ENCODE measurements around the gene CAMK1D. TPM values are rescaled to one million over a fixed set of nuclear protein-coding genes. Genes with fewer than 3 reads are reported as not detected.

CAMK1D gene
- total RNA-seq, 2 donors from 2014 or later, result 4.5 to 7.8 TPM

- H3K27ac Mint-ChIP-seq, result no peak overlapping the region
- Histone ChIP-seq H3K27me3 (ENCODE audit: control insufficient read depth, insufficient read depth, low read length, poor library complexity, severe bottlenecking) (no peaks in the 10 kb centered on the region), H3K4me3 (ENCODE audit: low read length) (no peak overlapping the region), H3K27ac (ENCODE audit: low read depth, low read length) (no peak overlapping the region), H3K9me3 (ENCODE audit: control insufficient read depth, low read length) (no peaks in the 10 kb centered on the region), H3K9ac (ENCODE audit: extremely low read depth, low read length, poor library complexity, severe bottlenecking) (no peak overlapping the region), H3K36me3 (ENCODE audit: control insufficient read depth, insufficient read depth, low read length) (no peaks in the 10 kb centered on the region), H3K4me1 (ENCODE audit: control insufficient read depth, insufficient read depth, low read length) (no peaks in the 10 kb centered on the region)
- no peaks in the 10 kb centered on the region for H3K27me3 Mint-ChIP-seq (ENCODE audit: insufficient read depth)
- no peak overlapping the region for H3K4me3 Mint-ChIP-seq
- H3K4me1 Mint-ChIP-seq, result no peaks in the 10 kb centered on the region
- H3K36me3 Mint-ChIP-seq (ENCODE audit: low read depth), result no peaks in the 10 kb centered on the region
- WGBS, 2 experiments (ENCODE audit: insufficient coverage in 1 of 2, insufficient read length in 1 of 2), result 93% methylated on average over 4 of the region's 4 CpGs
- no peak for TF ChIP-seq CTCF (conservative IDR thresholded peaks at IDR 0.05)
- H3K9me3 Mint-ChIP-seq, result peaks cover 2% of the 10 kb centered on the region
- DNase-seq, result no peak
These were observed 28.5 kb upstream of the CAMK1D start for GRCh38 chr10:12320892-12321291.

- H3K4me3 ChIP-seq (ENCODE audit: low read length), result no peak overlapping the region
- H3K27ac Mint-ChIP-seq, result no peak overlapping the region
- no peak overlapping the region for H3K9ac ChIP-seq (ENCODE audit: extremely low read depth, low read length, poor library complexity, severe bottlenecking)
- H3K27me3 Mint-ChIP-seq (ENCODE audit: insufficient read depth), result no peaks in the 10 kb centered on the region
- no peak for TF ChIP-seq CTCF (conservative IDR thresholded peaks at IDR 0.05)
- H3K9me3 Mint-ChIP-seq, result peaks cover 2% of the 10 kb centered on the region
- no peaks in the 10 kb centered on the region for H3K27me3 ChIP-seq (ENCODE audit: control insufficient read depth, insufficient read depth, low read length, poor library complexity, severe bottlenecking)
- H3K4me3 Mint-ChIP-seq, result no peak overlapping the region
- H3K36me3 ChIP-seq (ENCODE audit: control insufficient read depth, insufficient read depth, low read length), result no peaks in the 10 kb centered on the region
- no peaks in the 10 kb centered on the region for H3K4me1 ChIP-seq (ENCODE audit: control insufficient read depth, insufficient read depth, low read length)
- no peak for DNase-seq
- no peaks in the 10 kb centered on the region for H3K4me1 Mint-ChIP-seq
- H3K36me3 Mint-ChIP-seq (ENCODE audit: low read depth), result no peaks in the 10 kb centered on the region
- H3K27ac ChIP-seq (ENCODE audit: low read depth, low read length), result no peak overlapping the region
- no peaks in the 10 kb centered on the region for H3K9me3 ChIP-seq (ENCODE audit: control insufficient read depth, low read length)
- WGBS, 2 experiments (ENCODE audit: insufficient coverage in 1 of 2, insufficient read length in 1 of 2), result 82 to 100% methylated on average over 1 to 2 of the region's 2 CpGs
These were observed 27.7 kb upstream of the CAMK1D start for GRCh38 chr10:12321641-12322040.

- H3K4me1 Mint-ChIP-seq, result no peaks in the 10 kb centered on the region
- no peak overlapping the region for H3K27ac ChIP-seq (ENCODE audit: low read depth, low read length)
- no peaks in the 10 kb centered on the region for H3K9me3 ChIP-seq (ENCODE audit: control insufficient read depth, low read length)
- no peak overlapping the region for H3K9ac ChIP-seq (ENCODE audit: extremely low read depth, low read length, poor library complexity, severe bottlenecking)
- peaks cover 2% of the 10 kb centered on the region for H3K9me3 Mint-ChIP-seq
- no peaks in the 10 kb centered on the region for H3K4me1 ChIP-seq (ENCODE audit: control insufficient read depth, insufficient read depth, low read length)
- WGBS, 2 experiments (ENCODE audit: insufficient coverage in 1 of 2, insufficient read length in 1 of 2), result 88 to 92% methylated on average over 7 to 9 of the region's 9 CpGs
- no peak overlapping the region for H3K4me3 Mint-ChIP-seq
- TF ChIP-seq CTCF (conservative IDR thresholded peaks at IDR 0.05), result no peak
- no peaks in the 10 kb centered on the region for H3K36me3 ChIP-seq (ENCODE audit: control insufficient read depth, insufficient read depth, low read length)
- H3K27me3 Mint-ChIP-seq (ENCODE audit: insufficient read depth), result no peaks in the 10 kb centered on the region
- no peaks in the 10 kb centered on the region for H3K27me3 ChIP-seq (ENCODE audit: control insufficient read depth, insufficient read depth, low read length, poor library complexity, severe bottlenecking)
- no peak for DNase-seq
- no peaks in the 10 kb centered on the region for H3K36me3 Mint-ChIP-seq (ENCODE audit: low read depth)
- no peak overlapping the region for H3K4me3 ChIP-seq (ENCODE audit: low read length)
- H3K27ac Mint-ChIP-seq, result no peak overlapping the region
These were observed 26.7 kb upstream of the CAMK1D start for GRCh38 chr10:12322583-12323131.

Data from endodermal cell (in vitro differentiated cells).